SW 1271 (cell line): Measurements from ENCODE around the gene ZNF729.
A peak's percentile ranks its signal among the peaks of the same experiment; 100 is the strongest.
"Not testable (repeated sequence)": the region's sequence is repeated elsewhere in the genome, so short reads cannot be mapped to it uniquely, and the experiment has no call there.

Experiments
- DNase-seq, 2 experiments: peaks; one replicate each; lab custom pipeline; 2025; lab: John Stamatoyannopoulos, UW

ZNF729 gene

DNA sequence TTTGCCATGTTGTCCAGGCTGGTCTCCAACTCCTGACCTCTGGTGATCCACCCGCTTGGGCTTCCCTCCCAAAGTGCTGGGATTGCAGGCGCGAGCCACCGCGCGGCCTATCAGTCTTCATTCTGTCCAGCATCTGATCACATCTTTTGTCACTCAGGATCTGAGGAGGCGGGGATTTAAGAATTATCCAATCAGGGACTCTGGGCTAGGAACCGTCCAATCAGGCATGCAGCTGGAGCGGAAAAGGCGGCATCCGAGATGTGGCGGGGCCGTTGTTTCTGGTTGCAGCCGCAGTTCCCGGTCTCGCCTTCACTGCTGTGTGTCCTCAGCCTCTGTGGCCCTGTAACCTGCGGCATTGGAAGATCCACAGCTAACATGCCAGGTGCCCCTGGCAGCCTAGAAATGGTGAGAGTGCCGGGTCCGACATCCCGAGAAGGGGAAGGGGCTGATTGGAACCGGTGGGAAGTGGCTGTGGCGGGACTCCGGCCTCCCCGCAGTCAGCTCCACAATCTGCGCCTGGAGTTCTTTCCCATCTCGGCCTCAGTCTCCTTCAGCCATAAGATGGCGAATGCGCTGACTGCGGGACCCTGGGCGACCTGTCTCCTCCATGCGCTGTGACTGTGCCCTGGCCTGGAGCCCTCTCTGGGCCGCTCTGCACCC is at the start of gene ZNF729:
ZNF729 (plus strand) TSS at position 291 of the 660 bp plus-strand sequence; CDS start at position 376, 85 bp downstream.
- no peak for DNase-seq

DNA sequence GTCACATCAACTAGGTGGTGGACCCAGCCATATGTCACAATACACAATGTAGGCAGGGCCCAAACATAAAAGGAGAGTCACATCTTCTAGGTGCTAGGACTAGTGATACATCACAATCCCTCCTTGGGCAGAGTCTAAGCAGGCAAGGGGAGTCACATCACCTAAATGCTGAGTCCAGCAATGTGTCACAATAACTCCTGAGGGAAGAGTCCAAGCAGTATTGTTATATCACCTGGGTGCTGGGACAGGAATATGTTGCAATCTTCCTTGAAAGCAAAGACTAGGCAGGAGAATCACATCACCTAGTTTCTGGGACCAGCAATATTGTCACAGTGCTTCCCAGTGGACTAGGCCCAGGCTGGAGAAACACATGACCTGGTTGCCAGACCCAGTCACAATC is 29.4 kb upstream of the ZNF729 start:
- no peak for DNase-seq

DNA sequence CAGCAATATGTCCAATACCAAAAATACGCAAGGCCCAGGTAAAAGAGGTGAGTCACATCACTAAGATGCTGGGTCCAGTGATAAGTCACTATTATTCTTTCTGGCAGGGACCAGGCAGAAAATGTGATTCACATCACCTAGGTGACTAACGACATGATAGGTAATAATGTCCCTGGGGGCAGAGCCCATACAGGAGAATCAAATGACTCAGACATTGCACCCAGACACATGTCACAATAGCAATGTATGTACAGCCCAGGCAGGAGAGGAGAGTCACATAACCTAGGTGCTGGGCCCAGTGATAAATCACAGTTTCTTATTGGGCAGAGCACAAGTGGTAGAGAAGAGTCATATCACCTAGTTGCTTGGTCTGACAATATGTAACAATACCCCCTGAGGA is 28.9 kb upstream of the ZNF729 start:
- DNase-seq = no peak

DNA sequence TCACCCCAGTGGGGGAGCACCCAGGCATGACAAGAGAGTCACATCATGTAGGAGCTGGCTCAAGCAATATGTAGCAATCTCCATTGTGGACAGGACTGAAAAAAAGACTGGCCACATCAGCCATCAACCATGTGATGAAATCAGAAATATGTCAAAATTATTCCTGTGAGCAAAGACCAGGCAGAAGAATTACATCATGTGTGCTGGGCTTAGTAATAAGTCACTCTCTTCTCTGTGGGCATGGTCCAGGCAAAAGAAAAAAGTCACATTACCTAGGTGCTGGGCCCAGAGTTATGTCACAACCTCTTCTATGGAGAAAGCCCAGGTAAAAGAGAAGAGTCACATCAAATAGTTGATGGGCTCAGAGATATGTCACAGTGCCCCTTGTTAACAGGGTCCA is 28.3 kb upstream of the ZNF729 start:
- DNase-seq = no peak

DNA sequence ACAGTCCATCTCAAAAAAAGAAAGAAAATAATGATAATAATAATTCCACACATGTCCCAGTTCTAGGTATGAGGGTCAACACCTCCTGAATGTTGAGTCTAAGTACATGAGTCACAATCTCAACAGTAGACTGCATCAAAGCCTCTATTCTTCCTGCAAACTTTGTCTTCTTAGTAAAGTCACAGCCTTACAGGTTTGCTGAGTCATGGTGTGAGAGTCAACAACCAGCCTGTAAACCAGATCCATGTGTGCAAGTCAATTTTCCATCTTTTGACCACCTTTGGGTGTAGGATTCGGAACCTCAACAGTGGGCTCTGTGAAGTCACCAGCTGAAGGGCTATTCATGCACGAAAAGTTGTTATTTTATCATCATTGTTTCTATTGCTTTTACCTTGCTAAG is 25.7 kb upstream of the ZNF729 start:
- DNase-seq = no peak

DNA sequence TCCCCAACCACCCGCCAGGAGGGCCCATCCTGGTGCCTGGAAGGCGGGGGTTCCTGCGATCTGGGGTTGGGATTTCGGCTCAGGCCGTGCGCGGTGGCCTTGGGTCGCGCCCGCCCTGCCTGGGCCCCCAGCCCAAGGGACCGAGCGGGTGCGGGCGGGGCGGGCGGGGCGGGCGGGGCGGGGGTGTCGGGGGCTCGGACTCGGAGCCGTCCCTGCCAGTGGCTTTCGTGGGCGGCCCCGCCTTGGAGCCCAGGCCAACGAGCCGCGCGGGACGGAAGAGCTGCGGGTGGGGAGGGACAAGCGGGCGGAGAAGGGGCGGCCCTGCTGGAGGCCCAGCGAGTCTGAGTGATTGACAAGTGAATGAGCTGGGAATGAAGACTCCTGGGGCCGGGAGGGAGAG is 24.6 kb upstream of the ZNF729 start:
- DNase-seq = no peak

DNA sequence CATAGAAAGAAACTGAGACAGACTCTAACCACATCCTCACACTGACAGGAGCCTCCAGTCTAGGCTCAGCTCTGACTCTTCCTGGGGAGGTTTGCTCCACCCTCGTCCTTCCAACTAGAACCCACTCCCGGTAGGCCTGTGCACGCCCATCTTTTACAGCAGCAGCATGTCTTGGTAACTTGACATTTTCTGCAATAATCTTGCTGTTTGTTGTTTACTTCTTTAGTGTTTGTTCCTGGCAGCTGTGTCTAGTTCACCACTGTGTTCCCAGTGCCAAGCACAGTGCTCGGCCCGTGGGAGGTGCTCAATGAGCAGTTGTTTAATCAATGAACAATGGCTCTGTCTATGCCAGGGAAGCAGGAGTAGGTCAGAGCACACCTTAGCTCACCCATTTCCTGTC is 23.1 kb upstream of the ZNF729 start:
- DNase-seq = no peak

DNA sequence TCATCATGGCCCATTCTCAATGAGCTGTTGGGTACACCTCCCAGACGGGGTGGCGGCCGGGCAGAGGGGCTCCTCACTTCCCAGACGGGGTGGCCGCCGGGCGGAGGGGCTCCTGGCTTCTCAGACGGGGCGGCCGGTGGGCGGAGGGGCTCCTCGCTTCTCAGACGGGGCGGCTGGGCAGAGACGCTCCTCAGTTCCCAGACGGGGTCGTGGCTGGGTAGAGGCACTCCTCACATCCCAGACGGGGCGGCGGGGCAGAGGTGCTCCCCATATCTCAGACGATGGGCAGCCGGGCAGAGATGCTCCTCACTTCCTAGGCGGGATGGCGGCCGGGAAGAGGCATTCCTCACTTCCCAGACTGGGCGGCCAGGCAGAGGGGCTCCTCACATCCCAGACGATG is 35.3 kb downstream of the ZNF729 start:
- DNase-seq = not testable (repeated sequence)

DNA sequence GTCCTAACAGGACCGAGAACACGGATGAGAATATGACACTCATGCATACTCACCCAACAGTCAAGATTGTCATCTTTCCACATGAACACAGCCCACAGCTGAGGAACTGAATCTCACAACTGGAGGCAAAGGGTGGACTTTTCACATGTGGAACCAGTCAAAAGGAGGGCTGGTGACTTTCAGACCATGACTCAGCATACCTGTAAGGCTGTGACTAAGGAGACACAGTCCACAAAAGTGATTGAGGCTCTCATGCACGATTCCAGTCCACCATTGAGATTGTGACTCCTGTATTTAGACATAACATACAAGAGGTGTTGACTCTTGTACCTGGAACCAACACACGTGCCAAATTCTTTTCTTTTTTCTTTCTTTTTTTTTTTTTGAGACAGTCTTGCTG is 40.0 kb downstream of the ZNF729 start:
- no peak for DNase-seq

DNA sequence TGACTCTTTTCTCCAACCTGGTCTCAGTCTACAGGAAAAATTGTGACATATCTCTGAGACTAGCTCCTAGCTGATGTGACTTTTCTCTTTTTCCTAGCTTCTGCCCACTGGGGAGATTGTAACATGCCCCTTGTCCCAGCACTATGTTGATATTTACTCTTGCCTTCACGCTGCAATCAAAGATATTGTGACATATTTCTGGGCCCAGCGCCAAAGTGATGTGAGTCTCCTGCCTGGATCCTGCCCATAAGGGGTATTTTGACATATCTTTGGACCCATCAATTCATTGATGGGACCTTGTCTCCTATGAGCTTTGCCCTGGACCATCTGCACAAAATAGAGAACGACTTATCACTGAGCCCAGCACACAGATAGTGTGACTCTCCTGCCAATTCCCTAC is 41.1 kb downstream of the ZNF729 start:
- no peak for DNase-seq

DNA sequence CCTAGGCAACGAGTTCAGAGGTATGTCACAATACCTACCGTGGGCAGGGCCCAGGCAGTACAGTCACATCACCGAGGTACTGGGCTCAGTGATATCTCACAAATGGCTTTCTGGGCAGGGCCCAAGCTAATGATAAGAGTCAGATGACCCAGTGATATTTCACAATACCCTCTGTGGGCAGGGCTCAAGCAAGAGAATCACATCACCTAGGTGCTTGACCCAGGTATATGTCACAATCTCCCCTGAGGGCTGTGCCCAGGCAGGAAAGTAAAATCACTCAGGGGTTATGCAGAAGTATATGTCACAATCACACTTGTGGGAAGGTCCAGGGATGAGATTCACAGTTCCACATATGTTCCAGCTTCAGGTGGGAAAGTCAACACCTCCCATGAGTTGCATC is 45.3 kb downstream of the ZNF729 start:
- DNase-seq = no peak

DNA sequence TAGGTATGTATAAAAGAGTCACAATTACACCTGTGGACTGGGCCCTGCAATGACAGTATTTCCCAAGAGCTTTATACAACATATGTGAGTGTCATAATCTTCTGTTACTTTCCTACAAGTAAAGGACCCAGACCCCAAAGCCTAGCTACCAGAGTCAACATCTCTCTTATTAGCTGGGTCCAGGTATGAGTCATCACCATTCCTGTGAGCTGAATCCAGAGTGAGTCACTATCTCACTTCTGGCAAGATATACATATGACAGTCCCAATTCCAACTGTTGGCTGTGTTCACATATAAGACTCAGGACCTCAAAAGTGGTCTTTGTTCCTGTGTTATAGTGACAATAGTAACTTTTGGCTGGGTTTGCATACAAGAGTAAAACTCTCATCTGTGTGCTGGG is 46.7 kb downstream of the ZNF729 start:
- peak; percentile 22 to 50 for DNase-seq

DNA sequence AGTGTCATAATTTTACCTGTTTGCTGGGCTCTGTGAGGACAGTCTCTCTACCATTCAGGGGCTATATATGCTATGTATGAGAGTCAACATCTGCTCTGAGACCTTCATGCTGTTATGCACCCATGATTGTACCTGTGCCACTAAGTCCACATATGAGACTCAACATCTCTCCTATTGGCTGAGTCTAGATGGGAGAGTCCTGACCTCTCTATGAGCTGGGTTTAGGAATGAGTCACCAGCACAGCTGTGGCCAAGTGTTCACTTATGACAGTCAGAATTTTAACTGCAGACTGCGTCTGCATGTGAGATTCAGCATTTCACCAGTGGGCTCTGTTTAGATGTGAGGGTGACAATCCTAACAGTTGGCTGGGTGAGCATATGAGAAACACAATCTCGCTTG is 49.5 kb downstream of the ZNF729 start:
- no peak for DNase-seq

DNA sequence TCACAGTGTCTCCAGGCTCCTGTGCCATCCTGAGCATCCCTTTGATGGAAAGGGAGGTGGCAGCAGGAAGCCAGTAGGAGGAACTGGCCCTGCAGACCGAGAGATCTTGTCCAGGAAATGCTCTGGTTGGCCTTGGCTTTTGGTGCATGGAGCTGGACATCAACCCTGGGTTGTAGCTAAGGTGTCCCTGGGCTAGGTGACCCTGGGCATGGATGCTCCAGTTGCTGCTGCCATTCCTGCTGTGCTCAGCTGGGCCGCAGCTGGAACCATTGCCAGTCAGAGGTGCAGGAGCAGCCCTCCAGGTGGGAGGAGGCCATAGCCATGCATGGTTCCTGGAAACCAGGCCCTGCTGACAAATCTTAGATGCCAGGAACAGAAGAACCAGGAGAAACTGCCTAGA is 68.4 kb downstream of the ZNF729 start:
- DNase-seq = no peak
